Measurements from ENCODE around the gene QSOX2.

QSOX2 gene

GRCh38 chr9:136229096-136230065 lies 16.2 kb downstream of the QSOX2 start:
- peak overlapping the region; percentile 8 for H3K9ac ChIP-seq (ENCODE audit: low read depth, low read length, poor library complexity, severe bottlenecking)
- H3K4me2 ChIP-seq (ENCODE audit: low read depth, low read length, poor library complexity, severe bottlenecking): peak overlapping the region; percentile 88
- H3K27me3 ChIP-seq (ENCODE audit: insufficient read depth, low read length, poor library complexity, severe bottlenecking): no peaks in the 10 kb centered on the region
- no peaks in the 10 kb centered on the region for H3F3A ChIP-seq (ENCODE audit: low read depth)
- H3K36me3 ChIP-seq (ENCODE audit: insufficient read depth, low read length): peaks cover 17% of the 10 kb centered on the region; the same call in 1 of the 2 replicates
- H3K4me3 ChIP-seq (ENCODE audit: low read length, poor library complexity, severe bottlenecking): peak overlapping the region; percentile 6
- H3K4me1 ChIP-seq (ENCODE audit: insufficient read depth, low read length, poor library complexity, severe bottlenecking): peaks cover 58% of the 10 kb centered on the region
- TF ChIP-seq EZH2phosphoT487 (IDR thresholded peaks at IDR 0.05; ENCODE audit: borderline replicate concordance) (no peak), CTCF (conservative IDR thresholded peaks at IDR 0.05; ENCODE audit: low read length) (no peak)
- no peak overlapping the region for H2AFZ ChIP-seq (ENCODE audit: low read length)
- H4K20me1 ChIP-seq (ENCODE audit: insufficient read depth, low read length, poor library complexity, severe bottlenecking): peaks cover 22% of the 10 kb centered on the region
- no peaks in the 10 kb centered on the region for H3K9me3 ChIP-seq (ENCODE audit: insufficient read depth, low read depth, low read length)
- H3K9me2 ChIP-seq (replicated peaks; ENCODE audit: low read depth, low read length): no peaks in the 10 kb centered on the region
- H3K79me2 ChIP-seq (ENCODE audit: insufficient read depth, low read length): peaks cover 88% of the 10 kb centered on the region

GRCh38 chr9:136228107-136228875 lies 17.3 kb downstream of the QSOX2 start:
- no peaks in the 10 kb centered on the region for H3F3A ChIP-seq (ENCODE audit: low read depth)
- TF ChIP-seq CTCF (conservative IDR thresholded peaks at IDR 0.05; ENCODE audit: low read length) (no peak), EZH2phosphoT487 (IDR thresholded peaks at IDR 0.05; ENCODE audit: borderline replicate concordance) (no peak)
- H3K79me2 ChIP-seq (ENCODE audit: insufficient read depth, low read length): peaks cover 88% of the 10 kb centered on the region
- H3K9me3 ChIP-seq (ENCODE audit: insufficient read depth, low read depth, low read length): no peaks in the 10 kb centered on the region
- H3K9me2 ChIP-seq (replicated peaks; ENCODE audit: low read depth, low read length): no peaks in the 10 kb centered on the region
- no peaks in the 10 kb centered on the region for H3K27me3 ChIP-seq (ENCODE audit: insufficient read depth, low read length, poor library complexity, severe bottlenecking)
- H3K4me1 ChIP-seq (ENCODE audit: insufficient read depth, low read length, poor library complexity, severe bottlenecking): peaks cover 47% of the 10 kb centered on the region
- peak overlapping the region; percentile 6 for H3K9ac ChIP-seq (ENCODE audit: low read depth, low read length, poor library complexity, severe bottlenecking)
- peak overlapping the region; percentile 88 for H3K4me2 ChIP-seq (ENCODE audit: low read depth, low read length, poor library complexity, severe bottlenecking)
- peaks cover 22% of the 10 kb centered on the region for H4K20me1 ChIP-seq (ENCODE audit: insufficient read depth, low read length, poor library complexity, severe bottlenecking)
- H3K36me3 ChIP-seq (ENCODE audit: insufficient read depth, low read length): peaks cover 28% of the 10 kb centered on the region; the same call in 1 of the 2 replicates
- no peak overlapping the region for H2AFZ ChIP-seq (ENCODE audit: low read length)
- peak overlapping the region; percentile 6 for H3K4me3 ChIP-seq (ENCODE audit: low read length, poor library complexity, severe bottlenecking)

GRCh38 chr9:136226680-136227407 lies 18.8 kb downstream of the QSOX2 start:
- Histone ChIP-seq H3F3A (ENCODE audit: low read depth) (no peaks in the 10 kb centered on the region), H2AFZ (ENCODE audit: low read length) (no peak overlapping the region), H3K79me2 (ENCODE audit: insufficient read depth, low read length) (peaks cover 97% of the 10 kb centered on the region), H3K4me1 (ENCODE audit: insufficient read depth, low read length, poor library complexity, severe bottlenecking) (peaks cover 35% of the 10 kb centered on the region), H3K36me3 (ENCODE audit: insufficient read depth, low read length) (peaks cover 42% of the 10 kb centered on the region; the same call in 1 of the 2 replicates), H3K9me3 (ENCODE audit: insufficient read depth, low read depth, low read length) (no peaks in the 10 kb centered on the region), H3K9me2 (replicated peaks; ENCODE audit: low read depth, low read length) (no peaks in the 10 kb centered on the region), H3K4me2 (ENCODE audit: low read depth, low read length, poor library complexity, severe bottlenecking) (no peak overlapping the region), H3K4me3 (ENCODE audit: low read length, poor library complexity, severe bottlenecking) (no peak overlapping the region), H3K27me3 (ENCODE audit: insufficient read depth, low read length, poor library complexity, severe bottlenecking) (no peaks in the 10 kb centered on the region), H3K9ac (ENCODE audit: low read depth, low read length, poor library complexity, severe bottlenecking) (no peak overlapping the region), H4K20me1 (ENCODE audit: insufficient read depth, low read length, poor library complexity, severe bottlenecking) (peaks cover 22% of the 10 kb centered on the region)
- TF ChIP-seq EZH2phosphoT487 (IDR thresholded peaks at IDR 0.05; ENCODE audit: borderline replicate concordance): no peak
- no peak for TF ChIP-seq CTCF (conservative IDR thresholded peaks at IDR 0.05; ENCODE audit: low read length)

Data from Loucy (cell line).